Prostate gland (tissue), 2 donors: ENCODE measurements around the gene KRTAP10-6. TPM values are rescaled to one million over a fixed set of nuclear protein-coding genes. Genes with fewer than 3 reads are reported as not detected.
"Not testable (repeated sequence)": the region's sequence is repeated elsewhere in the genome, so short reads cannot be mapped to it uniquely, and the experiment has no call there.

Source experiments
- DNase-seq: peaks from one replicate; pipeline ENCODE4 v3.0.0-alpha.2; 2019; ENCODE audit warnings: low spot score
- H3K27ac ChIP-seq, 2 donors: fragments of 200-600 bp; sonication (generic); 2 replicates each; pipeline ENCODE4 v1.5.1; 2017 to 2019
- H3K27me3 ChIP-seq: fragments of 200-600 bp; sonication (generic); replicated peaks from 2 replicates; pipeline ENCODE4 v1.5.1; 2019; ENCODE audit not compliant: insufficient read depth
- H3K36me3 ChIP-seq, 2 donors: fragments of 200-600 bp; sonication (generic); 1 replicate in 1 of 2; 2 replicates in 1 of 2; pipeline versions ENCODE4 v1.5.1 to v1.8.1; 2017 to 2019
- H3K4me1 ChIP-seq: fragments of 200-600 bp; sonication (generic); replicated peaks from 2 replicates; pipeline ENCODE4 v1.5.1; 2019
- H3K4me3 ChIP-seq, 2 donors: fragments of 200-600 bp; sonication (generic); 2 replicates each; pipeline ENCODE4 v1.5.1; 2017 to 2019
- H3K9me3 ChIP-seq: fragments of 200-600 bp; sonication (generic); 2 replicates; pipeline ENCODE4 v1.5.1; 2017
- CTCF ChIP-seq, 4 experiments: fragments of 200-600 bp in 2 of 4; fragments of 450-650 bp in 2 of 4; sonication (generic) in 2 of 4; IDR thresholded peaks; 1 replicate in 3 of 4; 2 replicates in 1 of 4; pipeline ENCODE4 v1.5.1; 2016 to 2019; ENCODE audit warnings: antibody characterized with exemption in 4 of 4, mild to moderate bottlenecking in 2 of 4, moderate library complexity in 2 of 4
- POLR2A ChIP-seq: fragments of 450-650 bp; IDR thresholded peaks from one replicate; pipeline ENCODE4 v1.6.1; 2016; ENCODE audit warnings: antibody characterized with exemption, mild to moderate bottlenecking
- POLR2AphosphoS5 ChIP-seq: sonication (generic); formaldehyde crosslinking; IDR thresholded peaks from one replicate; pipeline ENCODE4 v1.6.1; 2017; ENCODE audit warnings: antibody characterized with exemption
- WGBS: methylation state at CpG from one replicate; pipeline ENCODE4 v1.1.5; 2018; 5-methylcytosine and 5-hydroxymethylcytosine counted together
- intact Hi-C: fragments of 100-400 bp; cut with DNase I; formaldehyde crosslinking; loops from one replicate; pipeline ENCODE4 v1.14.2; 2022
- total RNA-seq, 2 donors: library from RNA; depleted of rRNA; stranded (reverse); fragments of >200 nt; gene quantifications; one replicate each; pipeline ENCODE4 v1.1.0, GENCODE V29; 2016

The KRTAP10-6 gene
- total RNA-seq, 2 donors from 2014 or later: not detected

DNA sequence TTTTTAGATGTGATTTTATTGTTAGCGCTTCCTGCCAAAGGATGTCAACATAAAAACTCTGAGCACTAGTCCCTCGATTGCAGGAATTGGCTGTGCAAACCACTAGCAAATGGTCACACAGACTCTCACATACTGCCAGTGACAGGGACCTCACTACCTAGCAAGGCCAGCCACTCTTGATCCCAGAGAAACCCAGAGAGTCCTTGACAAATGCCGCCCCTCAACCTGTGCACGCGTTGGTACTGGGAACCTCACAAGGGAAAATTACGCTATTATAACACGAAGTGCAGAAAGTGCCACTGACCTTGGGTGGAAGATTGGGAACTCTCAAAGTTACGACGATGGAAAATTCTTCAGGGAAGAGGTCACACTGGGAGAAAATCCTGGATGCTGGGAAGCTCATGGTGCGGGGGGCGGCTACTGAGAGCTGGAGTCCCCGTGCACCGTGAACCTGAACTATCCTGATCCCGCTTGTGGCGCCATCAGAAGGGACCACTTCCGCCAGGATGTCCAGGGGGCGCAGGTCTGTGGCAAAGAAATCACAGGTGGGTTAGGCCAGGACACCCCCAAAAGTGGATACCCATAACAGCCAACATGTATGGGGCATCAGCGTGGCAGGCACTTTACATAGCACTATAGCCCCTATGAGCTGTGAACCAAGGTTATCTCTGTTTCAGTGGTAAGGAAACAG lies 24.7 kb downstream of the KRTAP10-6 start:
- H3K27me3 ChIP-seq: no peaks in the 10 kb centered on the region
- DNase-seq: no peak
- no peaks in the 10 kb centered on the region for H3K4me1 ChIP-seq
- WGBS: 90% methylated on average over 18 of the region's 18 CpGs
- H3K9me3 ChIP-seq: no peaks in the 10 kb centered on the region
- no peak for TF ChIP-seq CTCF (IDR thresholded peaks at IDR 0.05)
- no peak overlapping the region for H3K4me3 ChIP-seq
- intact Hi-C loops: no loop called here
- no peaks in the 10 kb centered on the region for H3K36me3 ChIP-seq
- H3K27ac ChIP-seq: no peak overlapping the region

GRCh38 chr21:44566403-44566802 lies 25.9 kb downstream of the KRTAP10-6 start:
- no peak overlapping the region for H3K4me3 ChIP-seq
- WGBS: 64% methylated on average over 1 of the region's 1 CpG
- H3K27ac ChIP-seq: no peak overlapping the region
- intact Hi-C loops: no loop called here
- H3K9me3 ChIP-seq: no peaks in the 10 kb centered on the region
- H3K4me1 ChIP-seq: no peaks in the 10 kb centered on the region
- H3K36me3 ChIP-seq: no peaks in the 10 kb centered on the region
- no peaks in the 10 kb centered on the region for H3K27me3 ChIP-seq
- TF ChIP-seq CTCF (IDR thresholded peaks at IDR 0.05) (no peak), POLR2AphosphoS5 (no peak), POLR2A (no peak)
- DNase-seq: no peak

DNA sequence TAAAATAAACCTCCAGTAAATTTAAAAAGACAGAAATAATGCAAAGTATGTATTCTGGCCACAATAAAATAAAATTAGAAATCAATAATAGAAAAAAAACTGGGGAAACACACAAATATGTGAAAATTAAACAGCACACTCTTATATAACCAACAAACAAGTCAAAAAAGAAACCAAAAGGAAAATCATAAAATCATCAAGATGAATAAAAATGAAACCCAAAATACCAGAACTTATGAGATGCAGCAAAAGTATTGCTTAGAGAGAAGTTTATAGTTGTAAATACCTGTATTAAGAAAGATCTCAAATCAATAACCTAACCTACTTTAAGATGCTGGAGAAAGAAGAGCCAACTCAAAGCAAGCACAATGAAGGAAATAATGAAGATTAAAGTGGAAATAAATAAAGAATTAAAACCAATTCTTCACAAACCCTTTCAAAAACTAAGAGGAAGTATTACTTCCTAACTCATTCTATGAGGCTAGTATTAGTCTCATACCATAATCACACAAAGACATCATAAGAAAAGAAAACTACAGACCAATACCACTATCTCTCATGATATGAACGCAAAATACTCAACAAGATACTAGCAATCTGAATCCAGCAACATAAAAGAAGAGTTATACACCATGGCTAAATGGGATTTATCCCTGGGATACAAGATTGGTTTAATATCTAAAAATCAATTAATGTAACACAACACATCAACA lies 27.3 kb downstream of the KRTAP10-6 start:
- intact Hi-C loops: no loop called here
- WGBS: 88% methylated on average over 1 of the region's 1 CpG
- no peaks in the 10 kb centered on the region for H3K36me3 ChIP-seq
- no peaks in the 10 kb centered on the region for H3K27me3 ChIP-seq
- H3K4me3 ChIP-seq: no peak overlapping the region
- no peaks in the 10 kb centered on the region for H3K4me1 ChIP-seq
- TF ChIP-seq CTCF (IDR thresholded peaks at IDR 0.05): no peak
- no peak for TF ChIP-seq POLR2AphosphoS5
- TF ChIP-seq POLR2A: no peak
- no peak overlapping the region for H3K27ac ChIP-seq
- no peak for DNase-seq
- H3K9me3 ChIP-seq: no peaks in the 10 kb centered on the region

DNA sequence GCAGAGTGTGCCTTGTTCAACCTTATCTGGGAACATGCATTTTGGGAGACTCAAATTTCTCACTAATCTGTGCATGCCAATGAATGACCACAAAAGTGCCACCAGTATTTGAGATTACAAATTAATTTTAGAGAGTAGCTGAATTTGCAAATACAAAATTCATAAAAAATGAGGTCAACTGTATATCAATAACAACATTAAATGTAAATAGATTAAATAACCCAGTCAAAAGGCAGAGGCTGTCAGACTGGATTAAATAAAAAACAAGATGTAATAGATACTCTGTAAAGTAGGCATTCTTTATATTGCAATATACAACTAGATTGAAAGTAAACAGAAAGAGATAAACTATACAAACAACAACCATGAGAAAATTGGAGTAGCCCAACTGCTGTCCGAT lies 28.2 kb downstream of the KRTAP10-6 start:
- Histone ChIP-seq H3K4me1 (no peaks in the 10 kb centered on the region), H3K9me3 (no peaks in the 10 kb centered on the region), H3K27me3 (no peaks in the 10 kb centered on the region), H3K36me3 (no peaks in the 10 kb centered on the region), H3K4me3 (no peak overlapping the region), H3K27ac (no peak overlapping the region)
- TF ChIP-seq POLR2AphosphoS5 (no peak), CTCF (IDR thresholded peaks at IDR 0.05) (no peak), POLR2A (no peak)
- no peak for DNase-seq
- WGBS: 91% methylated on average over 1 of the region's 1 CpG
- intact Hi-C loops: no loop called here

- H3K9me3 ChIP-seq: no peaks in the 10 kb centered on the region
- TF ChIP-seq POLR2AphosphoS5 (no peak), POLR2A (no peak), CTCF (IDR thresholded peaks at IDR 0.05) (no peak)
- H3K27me3 ChIP-seq: no peaks in the 10 kb centered on the region
- intact Hi-C loops: no loop called here
- H3K4me1 ChIP-seq: no peaks in the 10 kb centered on the region
- H3K4me3 ChIP-seq: no peak within 1 kb of the TSS
- DNase-seq: no peak
- H3K27ac ChIP-seq: no peak within 1 kb of the TSS
- 69% methylated on average over 5 of the region's 5 CpGs for WGBS
- no peaks in the 10 kb centered on the region for H3K36me3 ChIP-seq
These were observed 33.6 kb downstream of the KRTAP10-6 start, which contains the start of gene KRTAP10-3 for GRCh38 chr21:44558695-44559094. Gene KRTAP10-3, minus strand, starts transcription at chr21:44558795. Its CDS starts 80 bp downstream, at chr21:44558715.

DNA sequence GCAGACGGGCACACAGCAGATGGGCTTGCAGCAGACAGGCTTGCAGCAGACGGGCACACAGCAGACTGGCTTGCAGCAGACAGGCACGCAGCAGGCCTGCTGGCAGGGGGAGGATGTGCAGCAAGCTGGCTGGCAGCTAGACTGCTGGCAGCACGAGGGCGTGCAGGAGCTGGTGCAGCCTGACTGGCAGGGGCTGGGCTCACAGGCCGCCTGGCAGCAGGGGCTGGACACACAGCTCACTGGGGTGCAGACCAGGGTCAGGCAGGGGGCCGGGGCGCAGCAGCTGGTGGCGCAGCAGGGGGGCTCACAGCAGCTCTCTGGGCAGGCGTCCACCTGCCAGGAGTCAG lies 34.0 kb downstream of the KRTAP10-6 start:
- H3K4me1 ChIP-seq, H3K27ac ChIP-seq, H3K4me3 ChIP-seq, H3K27me3 ChIP-seq, intact Hi-C loops, H3K36me3 ChIP-seq, DNase-seq, H3K9me3 ChIP-seq: not testable (repeated sequence)
- WGBS: 71% methylated on average over 10 of the region's 10 CpGs
